ENCODE results near the gene CXCL16.
"Not testable (repeated sequence)": the region's sequence is repeated elsewhere in the genome, so short reads cannot be mapped to it uniquely, and the experiment has no call there.

- TF ChIP-seq CTCF (conservative IDR thresholded peaks at IDR 0.05 in 1 of 2, IDR thresholded peaks at IDR 0.05 in 1 of 2; ENCODE audit: extremely low read depth in 1 of 2, insufficient read depth in 1 of 2, low read depth in 1 of 2, low read length in 2 of 2); EZH2 (IDR thresholded peaks at IDR 0.05; ENCODE audit: borderline replicate concordance, low read length): not testable (repeated sequence)
Observed at GRCh38 chr17:4689872-4690271, 49.9 kb downstream of the CXCL16 start.

All from mammary epithelial cell (primary cell).